K562 (cell line): ENCODE results near the gene NEK1. TPM values are rescaled to one million over a fixed set of nuclear protein-coding genes. Genes with fewer than 3 reads are reported as not detected.

Source experiments
- ATAC-seq: fragments of 200-7000 bp; cut with Tn5 transposase; 3 replicates; pipeline ENCODE4 v1.9.1; 2020; ENCODE audit warnings: moderate library complexity
- BruUV-seq: library from RNA; stranded (reverse); fragments of 400-500 nt; replicated peaks from 2 replicates; lab custom pipeline; 2021; lab: Mats Ljungman, UMichigan
- CTCF ChIA-PET: fragments of 300-600 bp; formaldehyde crosslinking; extraction: SDS; loops from one replicate; lab custom pipeline; 2021; ENCODE audit warnings: low intra/inter-chr PET ratio; lab: Yijun Ruan, JAX
- POLR2A ChIA-PET: fragments of 300-600, 350-650 bp; sonication (Branson Sonifier 250); formaldehyde crosslinking; extraction: SDS; loops from one replicate; lab custom pipeline; 2021; ENCODE audit warnings: antibody characterized with exemption, inconsistent platforms; lab: Yijun Ruan, JAX
- DNase-seq, 4 experiments: peaks; one replicate each; pipeline versions ENCODE4 v3.0.0 to v3.0.0-alpha.2; 2011 to 2018; ENCODE audit warnings: low spot score in 3 of 4, mixed read lengths in 3 of 4; ENCODE audit errors: extremely low read depth in 1 of 4
- FAIRE-seq: peaks from 2 replicates; lab custom pipeline; 2011; peaks lifted over from hg19 to GRCh38; lab: Jason Lieb, UNC
- H2AFZ ChIP-seq: 2 replicates; pipeline ENCODE4 v1.6.0; 2011; ENCODE audit warnings: low read depth, low read length, control low read depth, inconsistent platforms
- H3K27ac ChIP-seq: fragments of 200-600 bp; 3 replicates; pipeline ENCODE4 v1.8.0; 2011; ENCODE audit warnings: low read depth, mild to moderate bottlenecking, control low read depth, inconsistent platforms, low read length, moderate library complexity, mixed read lengths; ENCODE audit errors: extremely low read depth
- H3K27me3 ChIP-seq, 2 experiments: fragments of 300-600 bp in 1 of 2; 2 replicates in 1 of 2; 3 replicates in 1 of 2; pipeline versions ENCODE4 v1.6.0 to v1.8.0; 2011; ENCODE audit warnings: inconsistent platforms in 2 of 2, low read length in 2 of 2, mild to moderate bottlenecking in 1 of 2, mixed read lengths in 1 of 2, moderate library complexity in 1 of 2; ENCODE audit not compliant: control insufficient read depth in 2 of 2, insufficient read depth in 2 of 2
- H3K36me3 ChIP-seq: fragments of 300-600 bp; 3 replicates; pipeline ENCODE4 v1.8.0; 2011; ENCODE audit warnings: mild to moderate bottlenecking, low read length, inconsistent platforms; ENCODE audit not compliant: control insufficient read depth, insufficient read depth
- H3K4me1 ChIP-seq, 2 experiments: fragments of 200-600 bp in 1 of 2; replicated peaks in 1 of 2; 2 replicates in 1 of 2; 3 replicates in 1 of 2; pipeline versions ENCODE4 v1.5.1 to v1.8.0; 2011; ENCODE audit warnings: inconsistent platforms in 2 of 2, low read length in 2 of 2, mild to moderate bottlenecking in 1 of 2, mixed read lengths in 1 of 2, moderate library complexity in 1 of 2; ENCODE audit not compliant: control insufficient read depth in 2 of 2, insufficient read depth in 2 of 2
- H3K4me2 ChIP-seq: 2 replicates; pipeline ENCODE4 v1.6.1; 2011; ENCODE audit warnings: low read length, control low read depth, inconsistent platforms, mixed read lengths; ENCODE audit not compliant: insufficient read depth
- H3K4me3 ChIP-seq: fragments of 200-600 bp; sonication (generic), shearing (Covaris generic); 2 replicates; pipeline ENCODE4 v1.5.1; 2016; ENCODE audit warnings: control low read depth, inconsistent platforms
- H3K79me2 ChIP-seq: fragments of 200-600 bp; 3 replicates; pipeline ENCODE4 v1.8.0; 2011; ENCODE audit warnings: low read length, inconsistent platforms; ENCODE audit not compliant: control insufficient read depth, insufficient read depth
- H3K9ac ChIP-seq, 2 experiments: 2 replicates each; pipeline versions ENCODE4 v1.6.0 to v1.6.1; 2011; ENCODE audit warnings: low read depth in 2 of 2, low read length in 2 of 2, control low read depth in 1 of 2, inconsistent platforms in 1 of 2, mild to moderate bottlenecking in 1 of 2, mixed read lengths in 1 of 2; ENCODE audit not compliant: insufficient read depth in 1 of 2
- H3K9me1 ChIP-seq: one replicate; pipeline ENCODE4 v1.6.0; 2011; ENCODE audit warnings: inconsistent platforms, mild to moderate bottlenecking, low read length, moderate library complexity; ENCODE audit not compliant: control insufficient read depth, insufficient read depth
- H3K9me3 ChIP-seq: replicated peaks from 2 replicates; pipeline ENCODE4 v1.5.1; 2011; ENCODE audit warnings: low read depth, low read length, inconsistent platforms; ENCODE audit not compliant: control insufficient read depth, insufficient read depth
- H4K20me1 ChIP-seq: replicated peaks from 2 replicates; pipeline ENCODE4 v1.6.1; 2011; ENCODE audit warnings: low read length, inconsistent platforms, mixed read lengths; ENCODE audit not compliant: control insufficient read depth, insufficient read depth
- CTCF ChIP-seq, 3 experiments: IDR thresholded peaks in 2 of 3; conservative IDR thresholded peaks in 1 of 3; 2 replicates each; pipeline ENCODE4 v1.5.1; 2011 to 2012; ENCODE audit warnings: low read length in 3 of 3, mild to moderate bottlenecking in 3 of 3, control low read depth in 2 of 3, improper control_type of control experiment in 1 of 3, inconsistent platforms in 1 of 3, low read depth in 1 of 3, mixed read lengths in 1 of 3, moderate library complexity in 1 of 3; ENCODE audit not compliant: insufficient read depth in 2 of 3
- E2F3 ChIP-seq: fragments of 250-450 bp; sonication (Bioruptor Pico); IDR thresholded peaks from 2 replicates; pipeline ENCODE4 v1.4.0; 2020; ENCODE audit warnings: mild to moderate bottlenecking
- PATZ1 ChIP-seq: fragments of 250-450 bp; sonication (Bioruptor Pico); IDR thresholded peaks from 2 replicates; pipeline ENCODE4 v1.5.0; 2020; ENCODE audit warnings: mild to moderate bottlenecking, borderline replicate concordance
- PCBP1 ChIP-seq: fragments of 200-400 bp; formaldehyde crosslinking; IDR thresholded peaks from 2 replicates; pipeline ENCODE4 v1.6.1; 2018; ENCODE audit warnings: mild to moderate bottlenecking, low read depth, low read length; ENCODE audit not compliant: poor library complexity, severe bottlenecking
- POLR2G ChIP-seq: fragments of 200-400 bp; formaldehyde crosslinking; IDR thresholded peaks from 2 replicates; pipeline ENCODE4 v1.6.1; 2017; ENCODE audit warnings: low read depth, mild to moderate bottlenecking, antibody characterized with exemption, low read length, moderate library complexity
- POLR2H ChIP-seq: IDR thresholded peaks from 2 replicates; pipeline ENCODE4 v1.6.1; 2016; ENCODE audit warnings: missing genetic modification characterization, low read depth, mild to moderate bottlenecking, control low read depth, missing compliant biosample characterization, moderate library complexity
- POLR3G ChIP-seq: IDR thresholded peaks from 2 replicates; pipeline ENCODE4 v1.6.1; 2011; ENCODE audit not compliant: insufficient read length, insufficient replicate concordance; ENCODE audit errors: extremely low read depth
- RBM25 ChIP-seq: fragments of 200-400 bp; formaldehyde crosslinking; IDR thresholded peaks from 2 replicates; pipeline ENCODE4 v1.6.1; 2018; ENCODE audit warnings: low read length, low read depth, moderate library complexity; ENCODE audit not compliant: severe bottlenecking
- ZNF668 ChIP-seq: fragments of 250-450 bp; sonication (Bioruptor Pico); IDR thresholded peaks from 2 replicates; pipeline ENCODE4 v1.8.0; 2022; ENCODE audit warnings: mild to moderate bottlenecking, inconsistent platforms
- ZNF778 ChIP-seq: fragments of 450-650 bp; formaldehyde crosslinking; IDR thresholded peaks from 2 replicates; pipeline ENCODE4 v1.4.0; 2020; ENCODE audit warnings: mild to moderate bottlenecking, moderate library complexity
- WGBS: fragments of 100-300 bp; shearing (Covaris generic); methylation state at CpG from one replicate; pipeline ENCODE4 v1.1.6; 2016; ENCODE audit warnings: low coverage, mixed read lengths; ENCODE audit not compliant: insufficient coverage; ENCODE audit errors: missing lambda C conversion rate; 5-methylcytosine and 5-hydroxymethylcytosine counted together
- in situ Hi-C: fragments of 300-500 bp; cut with MboI; formaldehyde crosslinking; loops from 4 replicates; pipeline ENCODE4 v1.15.0; 2018; ENCODE audit warnings: inconsistent platforms, mixed read lengths
- intact Hi-C: fragments of 100-400 bp; cut with micrococcal nuclease; formaldehyde crosslinking; loops from 2 replicates; pipeline ENCODE4 v1.14.2; 2022
- polyA plus RNA-seq, 8 experiments: library from polyadenylated mRNA; depleted of rRNA in 4 of 8; stranded (reverse) in 5 of 8; unstranded in 3 of 8; fragments of >200 nt; fragmentation: Nextera tagmentation in 2 of 8; fragmentation: Illumina TruSeq in 1 of 8; extraction: Ambion mirVana in 2 of 8; extraction: Trizol in 1 of 8; gene quantifications; 2 replicates each; pipeline versions ENCODE4 v1.2.1 to v1.2.3, GENCODE V29; 2011 to 2014; ENCODE audit warnings: inconsistent platforms in 1 of 8, missing spikeins in 1 of 8
- total RNA-seq, 7 experiments: library from RNA; depleted of rRNA in 6 of 7; stranded (reverse); fragments of >200 nt in 6 of 7; fragmentation: Illumina TruSeq in 2 of 7; extraction: Trizol in 2 of 7; gene quantifications; 2 replicates each; pipeline versions ENCODE4 v1.2.1 to v1.2.3, GENCODE V29; 2011 to 2021; ENCODE audit warnings: low replicate concordance in 1 of 7

The NEK1 gene
- total and polyA plus RNA-seq, 9 of the 15 experiments (the other 6 are each of a cell fraction or from before 2014, with no cell fraction given) = 6.2 to 15.7 (median 10.3) TPM

DNA sequence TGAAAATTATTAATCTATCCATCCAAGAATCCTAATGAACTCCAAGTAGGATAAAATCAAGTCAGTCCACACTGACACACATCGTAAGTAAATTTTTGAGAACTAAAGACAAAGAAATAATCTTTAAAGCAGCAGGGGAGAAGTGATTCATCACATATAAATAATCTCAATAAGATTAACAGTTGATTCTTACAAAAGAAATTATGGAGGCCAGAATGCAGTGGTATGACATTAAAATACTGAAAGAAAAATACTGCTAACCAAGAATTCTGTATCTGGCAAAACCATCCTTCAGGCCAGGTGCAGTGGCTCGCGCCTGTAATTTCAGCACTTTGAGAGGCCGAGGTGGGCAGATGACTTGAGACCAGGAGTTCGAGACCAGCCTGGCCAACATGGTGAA, 245.6 kb downstream of the NEK1 start:
- TF ChIP-seq POLR2G (no peak), ZNF778 (no peak), RBM25 (no peak), POLR3G (no peak), E2F3 (CRISPR knock-in tag) (no peak), CTCF (IDR thresholded peaks at IDR 0.05 in 2 of 3, conservative IDR thresholded peaks at IDR 0.05 in 1 of 3; ENCODE audit: insufficient read depth in 2 of 3, low read depth in 1 of 3, low read length in 3 of 3) (no peak), POLR2H (tag) (no peak), PATZ1 (no peak), ZNF668 (CRISPR knock-in tag) (no peak), PCBP1 (no peak)
- Histone ChIP-seq H4K20me1 (no peaks in the 10 kb centered on the region), H3K27me3 (no peaks in the 10 kb centered on the region), H3K79me2 (no peaks in the 10 kb centered on the region), H3K9me3 (no peaks in the 10 kb centered on the region), H3K36me3 (no peaks in the 10 kb centered on the region), H2AFZ (no peak overlapping the region), H3K9me1 (no peaks in the 10 kb centered on the region), H3K27ac (no peak overlapping the region), H3K9ac (no peak overlapping the region), H3K4me3 (no peak overlapping the region), H3K4me2 (no peak overlapping the region), H3K4me1 (no peaks in the 10 kb centered on the region)
- intact Hi-C loops (loop anchor here (5.0 kb wide), 2 partner anchors 120 to 200 kb away; no protein-coding TSS in a partner anchor), in situ Hi-C loops (no loop called here)
- no peak for FAIRE-seq
- 0% methylated on average over 5 of the region's 5 CpGs for WGBS
- no peak for DNase-seq
- ChIA-PET POLR2A (no interaction called here), CTCF (no interaction called here)
- no TSS peak for BruUV-seq
- no peak for ATAC-seq
